AG09309 (cell line): ENCODE data around the gene MSANTD1.

Experiments
- DNase-seq: peaks from one replicate; pipeline ENCODE4 v3.0.0-alpha.2; 2010; ENCODE audit warnings: low read depth
- H3K4me3 ChIP-seq: 2 replicates; pipeline ENCODE4 v1.5.1; 2011; ENCODE audit warnings: mild to moderate bottlenecking, low read depth, low read length, moderate library complexity; ENCODE audit not compliant: control insufficient read depth
- TF ChIP-seq, protein P1 (sequence below): IDR thresholded peaks from 2 replicates; pipeline ENCODE4 v1.5.1; 2011; ENCODE audit warnings: mild to moderate bottlenecking, low read depth, low read length, inconsistent platforms; ENCODE audit not compliant: insufficient read depth, control insufficient read depth; ENCODE audit errors: missing control alignments

MSANTD1 gene

DNA sequence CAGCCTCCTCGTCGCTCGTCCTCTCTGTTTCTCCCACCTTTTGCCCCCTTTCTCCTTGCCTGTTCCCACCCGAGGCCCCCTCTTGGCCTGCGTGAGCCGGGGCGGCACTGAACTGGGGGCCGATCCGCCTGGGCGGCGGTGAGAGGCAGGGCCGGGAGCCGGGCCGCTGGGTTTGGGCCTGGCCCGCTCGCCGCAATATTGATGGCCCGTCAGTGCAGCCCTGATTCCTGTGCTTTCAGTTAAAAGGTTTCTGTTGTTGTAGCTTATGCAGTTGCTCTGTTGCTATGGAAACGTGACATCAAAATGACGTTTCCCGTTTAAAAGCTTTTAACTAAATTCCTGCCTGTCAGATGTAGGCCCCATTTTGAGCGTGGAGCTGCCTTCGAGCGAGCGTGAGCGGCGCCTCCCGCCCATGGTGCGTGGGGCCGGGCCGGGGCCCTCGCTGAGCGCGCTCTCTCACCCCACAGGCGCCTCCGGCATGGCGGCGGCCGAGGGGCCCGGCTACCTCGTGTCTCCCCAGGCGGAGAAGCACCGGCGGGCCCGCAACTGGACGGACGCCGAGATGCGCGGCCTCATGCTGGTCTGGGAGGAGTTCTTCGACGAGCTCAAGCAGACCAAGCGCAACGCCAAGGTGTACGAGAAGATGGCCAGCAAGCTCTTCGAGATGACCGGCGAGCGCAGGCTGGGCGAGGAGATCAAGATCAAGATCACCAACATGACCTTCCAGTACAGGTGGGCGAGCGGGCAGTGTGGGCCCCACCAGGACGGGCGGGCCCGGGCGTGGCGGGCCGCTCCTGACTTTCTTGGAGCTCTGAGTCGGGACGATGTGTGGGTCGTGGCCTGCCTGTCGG lies at the start of gene MSANTD1:
MSANTD1 (plus strand) TSS at position 349 of the 851 bp plus-strand sequence; CDS start at position 413, 64 bp downstream.
- DNase-seq: no peak
- H3K4me3 ChIP-seq: no peak within 1 kb of the TSS
- TF ChIP-seq, protein P1, sequence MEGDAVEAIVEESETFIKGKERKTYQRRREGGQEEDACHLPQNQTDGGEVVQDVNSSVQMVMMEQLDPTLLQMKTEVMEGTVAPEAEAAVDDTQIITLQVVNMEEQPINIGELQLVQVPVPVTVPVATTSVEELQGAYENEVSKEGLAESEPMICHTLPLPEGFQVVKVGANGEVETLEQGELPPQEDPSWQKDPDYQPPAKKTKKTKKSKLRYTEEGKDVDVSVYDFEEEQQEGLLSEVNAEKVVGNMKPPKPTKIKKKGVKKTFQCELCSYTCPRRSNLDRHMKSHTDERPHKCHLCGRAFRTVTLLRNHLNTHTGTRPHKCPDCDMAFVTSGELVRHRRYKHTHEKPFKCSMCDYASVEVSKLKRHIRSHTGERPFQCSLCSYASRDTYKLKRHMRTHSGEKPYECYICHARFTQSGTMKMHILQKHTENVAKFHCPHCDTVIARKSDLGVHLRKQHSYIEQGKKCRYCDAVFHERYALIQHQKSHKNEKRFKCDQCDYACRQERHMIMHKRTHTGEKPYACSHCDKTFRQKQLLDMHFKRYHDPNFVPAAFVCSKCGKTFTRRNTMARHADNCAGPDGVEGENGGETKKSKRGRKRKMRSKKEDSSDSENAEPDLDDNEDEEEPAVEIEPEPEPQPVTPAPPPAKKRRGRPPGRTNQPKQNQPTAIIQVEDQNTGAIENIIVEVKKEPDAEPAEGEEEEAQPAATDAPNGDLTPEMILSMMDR: no peak

- TF ChIP-seq, protein P1: no peak
- peak; percentile 79 for DNase-seq
- no peak overlapping the region for H3K4me3 ChIP-seq
Measured at GRCh38 chr4:3199653-3200422, 49.1 kb upstream of the MSANTD1 start.

GRCh38 chr4:3200423-3201090 lies 48.4 kb upstream of the MSANTD1 start:
- no peak for DNase-seq
- TF ChIP-seq, protein P1: no peak
- H3K4me3 ChIP-seq: no peak overlapping the region

DNA sequence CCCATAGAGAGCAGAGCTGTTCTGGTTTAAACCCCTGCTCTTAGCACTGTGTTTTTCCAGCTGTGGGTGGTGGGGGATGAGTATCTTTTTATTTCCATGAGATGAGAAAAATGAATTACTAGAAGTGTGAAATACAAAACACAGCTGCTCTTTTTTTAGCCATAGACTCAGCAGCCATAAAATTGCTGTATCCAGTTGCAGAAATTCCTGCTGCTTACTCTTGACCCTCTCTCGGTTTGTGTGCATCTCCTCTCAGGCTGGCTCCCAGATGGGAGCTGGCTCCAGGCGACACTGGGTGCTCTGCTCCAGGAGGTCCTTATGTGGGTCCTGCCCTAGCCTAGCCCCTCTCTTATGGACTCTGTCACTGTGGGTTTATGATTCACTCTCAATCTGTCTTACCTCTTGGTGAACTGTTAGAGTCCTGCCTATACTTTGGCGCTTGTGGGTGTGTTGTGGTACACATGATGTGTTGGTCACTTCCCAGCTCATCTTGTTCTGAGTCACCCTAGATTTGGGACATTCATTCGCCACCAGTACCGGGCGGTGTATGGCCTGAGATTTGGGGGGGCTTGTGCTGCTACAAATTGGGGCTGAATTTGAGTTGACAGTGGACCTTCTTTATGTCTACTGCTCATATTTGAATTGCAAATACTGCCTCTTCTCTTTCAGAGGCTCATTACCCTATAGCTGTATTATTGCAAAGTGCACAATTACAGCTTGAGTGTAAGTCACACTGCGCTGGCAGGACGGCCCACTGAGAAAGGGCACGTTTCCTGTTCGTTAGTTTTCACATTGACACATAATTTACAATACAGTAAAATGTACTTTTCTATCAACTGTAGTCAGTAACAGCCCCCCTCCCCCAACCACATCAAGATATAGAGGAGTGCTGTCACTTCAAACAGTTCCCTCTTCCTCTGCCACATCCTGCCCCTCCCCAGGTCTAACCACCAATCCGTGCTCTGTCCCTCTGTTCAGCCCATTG lies 46.9 kb upstream of the MSANTD1 start:
- TF ChIP-seq, protein P1: no peak
- no peak overlapping the region for H3K4me3 ChIP-seq
- DNase-seq: no peak

- no peak for DNase-seq
- no peak overlapping the region for H3K4me3 ChIP-seq
- TF ChIP-seq, protein P1: no peak
Measured at GRCh38 chr4:3202836-3203820, 45.8 kb upstream of the MSANTD1 start.
